Activated CD4-positive, CD25-positive, alpha-beta regulatory T cell treated with anti-CD3 and anti-CD28 coated beads, Interleukin-2, amount 50 U/mL, for 72 hours (primary cell): ENCODE results near the gene TIPARP.
"Not testable (repeated sequence)": the region's sequence is repeated elsewhere in the genome, so short reads cannot be mapped to it uniquely, and the experiment has no call there.

Source experiments
- DNase-seq: peaks from one replicate; pipeline ENCODE4 v3.0.0; 2021

TIPARP gene

GRCh38 chr3:156720826-156721225, 46.4 kb downstream of the TIPARP start:
- no peak for DNase-seq

- DNase-seq = no peak
Measured at GRCh38 chr3:156721687-156722618, 47.6 kb downstream of the TIPARP start.

- no peak for DNase-seq
Measured at GRCh38 chr3:156723182-156723619, 48.8 kb downstream of the TIPARP start.

GRCh38 chr3:156725682-156726081, 51.3 kb downstream of the TIPARP start:
- no peak for DNase-seq

GRCh38 chr3:156726456-156726855, 52.1 kb downstream of the TIPARP start:
- no peak for DNase-seq

- DNase-seq = no peak
Measured at GRCh38 chr3:156727519-156728205, 53.3 kb downstream of the TIPARP start.

GRCh38 chr3:156728267-156728985, 54.0 kb downstream of the TIPARP start:
- DNase-seq = no peak

- DNase-seq = no peak
Measured at GRCh38 chr3:156729460-156730179, 55.2 kb downstream of the TIPARP start.

GRCh38 chr3:156731813-156732212, 57.4 kb downstream of the TIPARP start:
- DNase-seq = no peak

GRCh38 chr3:156732261-156732660, 57.9 kb downstream of the TIPARP start:
- DNase-seq = no peak

GRCh38 chr3:156732715-156733421, 58.5 kb downstream of the TIPARP start:
- no peak for DNase-seq

- DNase-seq = not testable (repeated sequence)
Measured at GRCh38 chr3:156734661-156735060, 60.3 kb downstream of the TIPARP start.

- no peak for DNase-seq
Measured at GRCh38 chr3:156735471-156735870, 61.1 kb downstream of the TIPARP start.

GRCh38 chr3:156737049-156737448, 62.7 kb downstream of the TIPARP start:
- not testable (repeated sequence) for DNase-seq

GRCh38 chr3:156738251-156738650, 63.9 kb downstream of the TIPARP start:
- DNase-seq = no peak

GRCh38 chr3:156739976-156740375, 65.6 kb downstream of the TIPARP start:
- no peak for DNase-seq

GRCh38 chr3:156740581-156740980, 66.2 kb downstream of the TIPARP start:
- not testable (repeated sequence) for DNase-seq

- no peak for DNase-seq
Measured at GRCh38 chr3:156741935-156742334, 67.5 kb downstream of the TIPARP start.

GRCh38 chr3:156742401-156742800, 68.0 kb downstream of the TIPARP start:
- no peak for DNase-seq

GRCh38 chr3:156743859-156744258, 69.5 kb downstream of the TIPARP start:
- no peak for DNase-seq

GRCh38 chr3:156744631-156745030, 70.2 kb downstream of the TIPARP start:
- no peak for DNase-seq

- DNase-seq = no peak
Measured at GRCh38 chr3:156745766-156746165, 71.4 kb downstream of the TIPARP start.
